K562 (cell line): ENCODE measurements around the gene LPCAT1. TPM values are rescaled to one million over a fixed set of nuclear protein-coding genes. Genes with fewer than 3 reads are reported as not detected.

Experiments used
- ATAC-seq: fragments of 200-7000 bp; cut with Tn5 transposase; 3 replicates; pipeline ENCODE4 v1.9.1; 2020; ENCODE audit warnings: moderate library complexity
- BruUV-seq: library from RNA; stranded (reverse); fragments of 400-500 nt; replicated peaks from 2 replicates; lab custom pipeline; 2021; lab: Mats Ljungman, UMichigan
- CTCF ChIA-PET: fragments of 300-600 bp; formaldehyde crosslinking; extraction: SDS; loops from one replicate; lab custom pipeline; 2021; ENCODE audit warnings: low intra/inter-chr PET ratio; lab: Yijun Ruan, JAX
- POLR2A ChIA-PET: fragments of 300-600, 350-650 bp; sonication (Branson Sonifier 250); formaldehyde crosslinking; extraction: SDS; loops from one replicate; lab custom pipeline; 2021; ENCODE audit warnings: antibody characterized with exemption, inconsistent platforms; lab: Yijun Ruan, JAX
- DNase-seq, 4 experiments: peaks; one replicate each; pipeline versions ENCODE4 v3.0.0 to v3.0.0-alpha.2; 2011 to 2018; ENCODE audit warnings: low spot score in 3 of 4, mixed read lengths in 3 of 4; ENCODE audit errors: extremely low read depth in 1 of 4
- FAIRE-seq: peaks from 2 replicates; lab custom pipeline; 2011; peaks lifted over from hg19 to GRCh38; lab: Jason Lieb, UNC
- H2AFZ ChIP-seq: 2 replicates; pipeline ENCODE4 v1.6.0; 2011; ENCODE audit warnings: low read depth, low read length, control low read depth, inconsistent platforms
- H3K27ac ChIP-seq: fragments of 200-600 bp; 3 replicates; pipeline ENCODE4 v1.8.0; 2011; ENCODE audit warnings: low read depth, mild to moderate bottlenecking, control low read depth, inconsistent platforms, low read length, moderate library complexity, mixed read lengths; ENCODE audit errors: extremely low read depth
- H3K27me3 ChIP-seq, 2 experiments: fragments of 300-600 bp in 1 of 2; 2 replicates in 1 of 2; 3 replicates in 1 of 2; pipeline versions ENCODE4 v1.6.0 to v1.8.0; 2011; ENCODE audit warnings: inconsistent platforms in 2 of 2, low read length in 2 of 2, mild to moderate bottlenecking in 1 of 2, mixed read lengths in 1 of 2, moderate library complexity in 1 of 2; ENCODE audit not compliant: control insufficient read depth in 2 of 2, insufficient read depth in 2 of 2
- H3K36me3 ChIP-seq: fragments of 300-600 bp; 3 replicates; pipeline ENCODE4 v1.8.0; 2011; ENCODE audit warnings: mild to moderate bottlenecking, low read length, inconsistent platforms; ENCODE audit not compliant: control insufficient read depth, insufficient read depth
- H3K4me1 ChIP-seq, 2 experiments: fragments of 200-600 bp in 1 of 2; replicated peaks in 1 of 2; 2 replicates in 1 of 2; 3 replicates in 1 of 2; pipeline versions ENCODE4 v1.5.1 to v1.8.0; 2011; ENCODE audit warnings: inconsistent platforms in 2 of 2, low read length in 2 of 2, mild to moderate bottlenecking in 1 of 2, mixed read lengths in 1 of 2, moderate library complexity in 1 of 2; ENCODE audit not compliant: control insufficient read depth in 2 of 2, insufficient read depth in 2 of 2
- H3K4me2 ChIP-seq: 2 replicates; pipeline ENCODE4 v1.6.1; 2011; ENCODE audit warnings: low read length, control low read depth, inconsistent platforms, mixed read lengths; ENCODE audit not compliant: insufficient read depth
- H3K4me3 ChIP-seq: fragments of 200-600 bp; sonication (generic), shearing (Covaris generic); 2 replicates; pipeline ENCODE4 v1.5.1; 2016; ENCODE audit warnings: control low read depth, inconsistent platforms
- H3K79me2 ChIP-seq: fragments of 200-600 bp; 3 replicates; pipeline ENCODE4 v1.8.0; 2011; ENCODE audit warnings: low read length, inconsistent platforms; ENCODE audit not compliant: control insufficient read depth, insufficient read depth
- H3K9ac ChIP-seq, 2 experiments: 2 replicates each; pipeline versions ENCODE4 v1.6.0 to v1.6.1; 2011; ENCODE audit warnings: low read depth in 2 of 2, low read length in 2 of 2, control low read depth in 1 of 2, inconsistent platforms in 1 of 2, mild to moderate bottlenecking in 1 of 2, mixed read lengths in 1 of 2; ENCODE audit not compliant: insufficient read depth in 1 of 2
- H3K9me1 ChIP-seq: one replicate; pipeline ENCODE4 v1.6.0; 2011; ENCODE audit warnings: inconsistent platforms, mild to moderate bottlenecking, low read length, moderate library complexity; ENCODE audit not compliant: control insufficient read depth, insufficient read depth
- H3K9me3 ChIP-seq: replicated peaks from 2 replicates; pipeline ENCODE4 v1.5.1; 2011; ENCODE audit warnings: low read depth, low read length, inconsistent platforms; ENCODE audit not compliant: control insufficient read depth, insufficient read depth
- H4K20me1 ChIP-seq: replicated peaks from 2 replicates; pipeline ENCODE4 v1.6.1; 2011; ENCODE audit warnings: low read length, inconsistent platforms, mixed read lengths; ENCODE audit not compliant: control insufficient read depth, insufficient read depth
- C11orf30 ChIP-seq: fragments of 450-650 bp; IDR thresholded peaks from 2 replicates; pipeline ENCODE4 v1.6.1; 2016; ENCODE audit warnings: low read depth, mild to moderate bottlenecking
- EP300 ChIP-seq: IDR thresholded peaks from 2 replicates; pipeline ENCODE4 v1.6.1; 2012; ENCODE audit warnings: low read length, improper control_type of control experiment
- HDAC3 ChIP-seq: fragments of 450-650 bp; IDR thresholded peaks from 2 replicates; pipeline ENCODE4 v1.6.1; 2018; ENCODE audit warnings: borderline replicate concordance, mild to moderate bottlenecking, moderate library complexity; ENCODE audit not compliant: partially characterized antibody
- POLR2G ChIP-seq: fragments of 200-400 bp; formaldehyde crosslinking; IDR thresholded peaks from 2 replicates; pipeline ENCODE4 v1.6.1; 2017; ENCODE audit warnings: low read depth, mild to moderate bottlenecking, antibody characterized with exemption, low read length, moderate library complexity
- RUNX1 ChIP-seq: sonication (generic); IDR thresholded peaks from 2 replicates; pipeline ENCODE4 v1.6.1; 2016; ENCODE audit warnings: antibody characterized with exemption, low read depth
- SIX5 ChIP-seq, 2 experiments: IDR thresholded peaks; 2 replicates each; pipeline ENCODE4 v1.6.1; 2011; ENCODE audit warnings: low read length in 2 of 2, borderline replicate concordance in 1 of 2, low read depth in 1 of 2, mild to moderate bottlenecking in 1 of 2, moderate library complexity in 1 of 2; ENCODE audit not compliant: insufficient read depth in 1 of 2
- YY1 ChIP-seq, 3 experiments: IDR thresholded peaks; 2 replicates each; pipeline ENCODE4 v1.6.1; 2011; ENCODE audit warnings: low read length in 2 of 3, mild to moderate bottlenecking in 2 of 3, moderate library complexity in 2 of 3, borderline replicate concordance in 1 of 3, control low read depth in 1 of 3, low read depth in 1 of 3; ENCODE audit not compliant: insufficient read depth in 3 of 3, insufficient replicate concordance in 2 of 3, control insufficient read depth in 1 of 3, insufficient read length in 1 of 3; ENCODE audit errors: extremely low read depth in 1 of 3
- ZFX ChIP-seq: sonication (generic); formaldehyde crosslinking; IDR thresholded peaks from 2 replicates; pipeline ENCODE4 v1.8.0; 2022; ENCODE audit warnings: mild to moderate bottlenecking, missing genetic modification reagents, moderate library complexity
- ZNF263 ChIP-seq: sonication (generic); formaldehyde crosslinking; IDR thresholded peaks from 2 replicates; pipeline ENCODE4 v1.8.0; 2022; ENCODE audit warnings: mild to moderate bottlenecking, missing genetic modification reagents, borderline replicate concordance
- ZNF449 ChIP-seq: fragments of 250-450 bp; sonication (Bioruptor Pico); IDR thresholded peaks from 2 replicates; pipeline ENCODE4 v1.8.0; 2022; ENCODE audit warnings: moderate library complexity, mild to moderate bottlenecking, inconsistent platforms
- WGBS: fragments of 100-300 bp; shearing (Covaris generic); methylation state at CpG from one replicate; pipeline ENCODE4 v1.1.6; 2016; ENCODE audit warnings: low coverage, mixed read lengths; ENCODE audit not compliant: insufficient coverage; ENCODE audit errors: missing lambda C conversion rate; 5-methylcytosine and 5-hydroxymethylcytosine counted together
- in situ Hi-C: fragments of 300-500 bp; cut with MboI; formaldehyde crosslinking; loops from 4 replicates; pipeline ENCODE4 v1.15.0; 2018; ENCODE audit warnings: inconsistent platforms, mixed read lengths
- intact Hi-C: fragments of 100-400 bp; cut with micrococcal nuclease; formaldehyde crosslinking; loops from 2 replicates; pipeline ENCODE4 v1.14.2; 2022
- polyA plus RNA-seq, 8 experiments: library from polyadenylated mRNA; depleted of rRNA in 4 of 8; stranded (reverse) in 5 of 8; unstranded in 3 of 8; fragments of >200 nt; fragmentation: Nextera tagmentation in 2 of 8; fragmentation: Illumina TruSeq in 1 of 8; extraction: Ambion mirVana in 2 of 8; extraction: Trizol in 1 of 8; gene quantifications; 2 replicates each; pipeline versions ENCODE4 v1.2.1 to v1.2.3, GENCODE V29; 2011 to 2014; ENCODE audit warnings: inconsistent platforms in 1 of 8, missing spikeins in 1 of 8
- total RNA-seq, 7 experiments: library from RNA; depleted of rRNA in 6 of 7; stranded (reverse); fragments of >200 nt in 6 of 7; fragmentation: Illumina TruSeq in 2 of 7; extraction: Trizol in 2 of 7; gene quantifications; 2 replicates each; pipeline versions ENCODE4 v1.2.1 to v1.2.3, GENCODE V29; 2011 to 2021; ENCODE audit warnings: low replicate concordance in 1 of 7
- TF ChIP-seq, protein P1 (sequence below): sonication (generic); formaldehyde crosslinking; IDR thresholded peaks from 2 replicates; pipeline ENCODE4 v1.5.0; 2020; ENCODE audit warnings: missing genetic modification reagents

LPCAT1 gene
- total and polyA plus RNA-seq, 9 of the 15 experiments (the other 6 are each of a cell fraction or from before 2014, with no cell fraction given) = 0.14 to 18.4 (median 13.9) TPM

- intact Hi-C loops = no loop called here
- Histone ChIP-seq H3K9me1 (no peaks in the 10 kb centered on the region), H3K4me3 (no peak overlapping the region), H3K9ac (no peak overlapping the region), H3K79me2 (no peaks in the 10 kb centered on the region), H3K4me1 (peaks cover 0 to 16% of the 10 kb centered on the region in 2 experiments; a peak in 1 of 5 replicates), H3K27ac (no peak overlapping the region), H4K20me1 (peaks cover 5% of the 10 kb centered on the region; the same call in 1 of the 2 replicates), H3K4me2 (no peak overlapping the region), H3K9me3 (no peaks in the 10 kb centered on the region), H3K36me3 (peaks cover 2% of the 10 kb centered on the region; the same call in 1 of the 3 replicates), H2AFZ (no peak overlapping the region), H3K27me3 (no peaks in the 10 kb centered on the region)
- TF ChIP-seq HDAC3 (no peak), ZNF449 (CRISPR knock-in tag) (no peak), SIX5 (IDR thresholded peaks at IDR 0.05; ENCODE audit: borderline replicate concordance in 1 of 2, insufficient read depth in 1 of 2, low read depth in 1 of 2, low read length in 2 of 2) (no peak), EP300 (no peak), ZNF263 (CRISPR knock-in tag) (peak; percentile 90), ZFX (CRISPR knock-in tag) (no peak), RUNX1 (no peak), C11orf30 (no peak), POLR2G (0 out of 2 replicates have a peak, but pooled peaks have one; percentile 29), YY1 (IDR thresholded peaks at IDR 0.05; ENCODE audit: borderline replicate concordance in 1 of 3, control insufficient read depth in 1 of 3, extremely low read depth in 1 of 3, insufficient read depth in 3 of 3, insufficient read length in 1 of 3, insufficient replicate concordance in 2 of 3, low read depth in 1 of 3, low read length in 2 of 3) (no peak)
- TF ChIP-seq, protein P1, sequence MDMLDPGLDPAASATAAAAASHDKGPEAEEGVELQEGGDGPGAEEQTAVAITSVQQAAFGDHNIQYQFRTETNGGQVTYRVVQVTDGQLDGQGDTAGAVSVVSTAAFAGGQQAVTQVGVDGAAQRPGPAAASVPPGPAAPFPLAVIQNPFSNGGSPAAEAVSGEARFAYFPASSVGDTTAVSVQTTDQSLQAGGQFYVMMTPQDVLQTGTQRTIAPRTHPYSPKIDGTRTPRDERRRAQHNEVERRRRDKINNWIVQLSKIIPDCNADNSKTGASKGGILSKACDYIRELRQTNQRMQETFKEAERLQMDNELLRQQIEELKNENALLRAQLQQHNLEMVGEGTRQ (CRISPR knock-in tag) = no peak
- in situ Hi-C loops = no loop called here
- WGBS = 55% methylated on average over 23 of the region's 23 CpGs
- BruUV-seq = no TSS peak
- ChIA-PET POLR2A (no interaction called here), CTCF (interaction anchor here (0.7 kb wide), 1 partner anchor 258 kb away, joined by 3 read pairs; no protein-coding TSS in a partner anchor)
- DNase-seq (no peak), FAIRE-seq (no peak), ATAC-seq (no peak)
These were observed 50.7 kb downstream of the LPCAT1 start for GRCh38 chr5:1472964-1473628.
